ENCODE results near the gene NPDC1. TPM values are rescaled to one million over a fixed set of nuclear protein-coding genes. Genes with fewer than 3 reads are reported as not detected.

The NPDC1 gene
- total and polyA plus RNA-seq, 2 of the 8 experiments (the other 6 are each of a cell fraction or from before 2014, with no cell fraction given), result 26.2 to 44.1 TPM

DNA sequence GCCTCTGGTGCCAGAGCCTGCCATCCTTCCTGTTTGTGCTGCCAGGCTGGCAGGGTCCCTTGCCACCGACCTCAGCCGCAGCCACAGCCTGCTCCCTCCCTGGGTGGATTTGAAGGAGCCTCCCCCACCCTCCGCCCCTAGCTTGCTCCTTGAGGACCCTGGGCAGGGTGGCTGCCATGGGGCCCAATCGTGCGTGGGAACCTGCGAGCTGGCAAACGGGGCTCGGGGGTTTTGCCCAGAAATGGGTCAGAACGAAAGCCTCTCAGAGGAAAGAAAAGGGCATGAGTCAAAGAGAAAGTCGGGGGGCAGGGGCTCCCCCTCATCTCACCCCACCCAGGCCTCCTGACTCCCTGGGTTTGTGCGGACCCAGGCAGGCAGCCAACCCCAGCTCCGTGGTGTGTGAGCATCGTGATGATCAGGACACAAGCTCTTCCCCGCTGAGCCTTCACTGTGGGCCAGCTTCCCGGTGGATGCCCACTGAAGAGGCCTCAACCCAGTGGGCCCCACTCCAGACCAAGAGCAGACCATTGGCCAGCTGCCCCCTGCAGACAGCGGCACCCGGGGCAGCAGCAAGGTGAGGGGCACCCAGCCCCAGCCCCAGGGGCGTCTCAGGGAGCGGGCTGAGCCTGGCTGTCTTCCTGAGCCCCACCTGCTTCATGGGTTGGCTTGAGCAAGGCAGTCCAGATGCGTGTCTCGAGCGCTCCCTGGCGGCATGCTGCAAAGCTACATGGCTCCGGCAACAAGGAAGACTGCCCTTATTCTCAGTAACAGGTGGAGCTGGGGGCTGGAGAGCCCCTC, 11.1 kb downstream of the NPDC1 start (continued):
- TF ChIP-seq BACH1 (IDR thresholded peaks at IDR 0.05; ENCODE audit: low read length) (no peak), CTBP2 (IDR thresholded peaks at IDR 0.05; ENCODE audit: borderline replicate concordance, insufficient read depth, insufficient read length, low read length) (no peak), KDM4A (IDR thresholded peaks at IDR 0.05; ENCODE audit: low read depth, low read length, severe bottlenecking) (no peak), SAP30 (IDR thresholded peaks at IDR 0.05; ENCODE audit: insufficient read depth, insufficient replicate concordance, low read length) (no peak), SP2 (IDR thresholded peaks at IDR 0.05; ENCODE audit: low read length) (no peak), POLR2AphosphoS5 (IDR thresholded peaks at IDR 0.05; ENCODE audit: low read depth, low read length) (no peak), EZH2 (IDR thresholded peaks at IDR 0.05; ENCODE audit: low read depth, low read length, severe bottlenecking) (no peak), TEAD4 (IDR thresholded peaks at IDR 0.05; ENCODE audit: low read depth, low read length) (no peak), CHD1 (IDR thresholded peaks at IDR 0.05; ENCODE audit: low read depth, low read length) (no peak), CHD2 (IDR thresholded peaks at IDR 0.05; ENCODE audit: low read length) (no peak), RNF2 (IDR thresholded peaks at IDR 0.05; ENCODE audit: borderline replicate concordance, low read depth, low read length, missing control alignments, poor library complexity, severe bottlenecking) (no peak), PHF8 (conservative IDR thresholded peaks at IDR 0.05; ENCODE audit: low read depth, low read length) (no peak), TBP (IDR thresholded peaks at IDR 0.05; ENCODE audit: low read depth, low read length) (0 out of 2 replicates have a peak, but pooled peaks have one; percentile 30), KDM5A (IDR thresholded peaks at IDR 0.05; ENCODE audit: low read length) (no peak), SIN3A (conservative IDR thresholded peaks at IDR 0.05 in 1 of 2, IDR thresholded peaks at IDR 0.05 in 1 of 2; ENCODE audit: low read depth in 1 of 2, low read length in 2 of 2) (0 out of 4 replicates have a peak, but pooled peaks of 1 of the 2 experiments have one; percentile 56), CREB1 (IDR thresholded peaks at IDR 0.05) (no peak)
- TF ChIP-seq, protein P1, sequence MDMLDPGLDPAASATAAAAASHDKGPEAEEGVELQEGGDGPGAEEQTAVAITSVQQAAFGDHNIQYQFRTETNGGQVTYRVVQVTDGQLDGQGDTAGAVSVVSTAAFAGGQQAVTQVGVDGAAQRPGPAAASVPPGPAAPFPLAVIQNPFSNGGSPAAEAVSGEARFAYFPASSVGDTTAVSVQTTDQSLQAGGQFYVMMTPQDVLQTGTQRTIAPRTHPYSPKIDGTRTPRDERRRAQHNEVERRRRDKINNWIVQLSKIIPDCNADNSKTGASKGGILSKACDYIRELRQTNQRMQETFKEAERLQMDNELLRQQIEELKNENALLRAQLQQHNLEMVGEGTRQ (IDR thresholded peaks at IDR 0.05; ENCODE audit: low read length), result no peak
- TF ChIP-seq, protein P2, sequence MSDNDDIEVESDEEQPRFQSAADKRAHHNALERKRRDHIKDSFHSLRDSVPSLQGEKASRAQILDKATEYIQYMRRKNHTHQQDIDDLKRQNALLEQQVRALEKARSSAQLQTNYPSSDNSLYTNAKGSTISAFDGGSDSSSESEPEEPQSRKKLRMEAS (IDR thresholded peaks at IDR 0.05), result peak; percentile 12; the same call in 1 of the 2 replicates
- TF ChIP-seq, protein P3, sequence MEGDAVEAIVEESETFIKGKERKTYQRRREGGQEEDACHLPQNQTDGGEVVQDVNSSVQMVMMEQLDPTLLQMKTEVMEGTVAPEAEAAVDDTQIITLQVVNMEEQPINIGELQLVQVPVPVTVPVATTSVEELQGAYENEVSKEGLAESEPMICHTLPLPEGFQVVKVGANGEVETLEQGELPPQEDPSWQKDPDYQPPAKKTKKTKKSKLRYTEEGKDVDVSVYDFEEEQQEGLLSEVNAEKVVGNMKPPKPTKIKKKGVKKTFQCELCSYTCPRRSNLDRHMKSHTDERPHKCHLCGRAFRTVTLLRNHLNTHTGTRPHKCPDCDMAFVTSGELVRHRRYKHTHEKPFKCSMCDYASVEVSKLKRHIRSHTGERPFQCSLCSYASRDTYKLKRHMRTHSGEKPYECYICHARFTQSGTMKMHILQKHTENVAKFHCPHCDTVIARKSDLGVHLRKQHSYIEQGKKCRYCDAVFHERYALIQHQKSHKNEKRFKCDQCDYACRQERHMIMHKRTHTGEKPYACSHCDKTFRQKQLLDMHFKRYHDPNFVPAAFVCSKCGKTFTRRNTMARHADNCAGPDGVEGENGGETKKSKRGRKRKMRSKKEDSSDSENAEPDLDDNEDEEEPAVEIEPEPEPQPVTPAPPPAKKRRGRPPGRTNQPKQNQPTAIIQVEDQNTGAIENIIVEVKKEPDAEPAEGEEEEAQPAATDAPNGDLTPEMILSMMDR (IDR thresholded peaks at IDR 0.05; ENCODE audit: control extremely low read depth in 1 of 3, insufficient read depth in 1 of 3, low read depth in 1 of 3, low read length in 3 of 3), result peak in 2 of 3 experiments; percentile 93 to 95; a peak in 3 of 4 replicates
